IPS-20b (cell line): ENCODE results near the gene EPHA2.
A peak's percentile ranks its signal among the peaks of the same experiment; 100 is the strongest.
"Not testable (repeated sequence)": the region's sequence is repeated elsewhere in the genome, so short reads cannot be mapped to it uniquely, and the experiment has no call there.

ENCODE experiments used
- H3K27ac ChIP-seq: one replicate; pipeline ENCODE4 v1.5.1; 2013; ENCODE audit warnings: low read length
- H3K27me3 ChIP-seq: 2 replicates; pipeline ENCODE4 v1.6.1; 2013; ENCODE audit warnings: mild to moderate bottlenecking, low read length, inconsistent platforms; ENCODE audit not compliant: insufficient read depth
- H3K36me3 ChIP-seq: 2 replicates; pipeline ENCODE4 v1.6.1; 2013; ENCODE audit warnings: low read depth, mild to moderate bottlenecking, inconsistent platforms, low read length, moderate library complexity; ENCODE audit not compliant: insufficient read depth
- H3K4me1 ChIP-seq: 2 replicates; pipeline ENCODE4 v1.6.1; 2013; ENCODE audit warnings: mild to moderate bottlenecking, control low read depth, inconsistent platforms, low read length, moderate library complexity; ENCODE audit not compliant: insufficient read depth
- H3K4me3 ChIP-seq: 2 replicates; pipeline ENCODE4 v1.5.1; 2013; ENCODE audit warnings: mild to moderate bottlenecking, low read length, inconsistent platforms
- H3K9ac ChIP-seq: 2 replicates; pipeline ENCODE4 v1.6.1; 2013; ENCODE audit warnings: low read depth, mild to moderate bottlenecking, inconsistent platforms, low read length, moderate library complexity
- H3K9me3 ChIP-seq: 2 replicates; pipeline ENCODE4 v1.6.1; 2013; ENCODE audit warnings: mild to moderate bottlenecking, low read depth, low read length, inconsistent platforms; ENCODE audit not compliant: insufficient read depth

EPHA2 gene

DNA sequence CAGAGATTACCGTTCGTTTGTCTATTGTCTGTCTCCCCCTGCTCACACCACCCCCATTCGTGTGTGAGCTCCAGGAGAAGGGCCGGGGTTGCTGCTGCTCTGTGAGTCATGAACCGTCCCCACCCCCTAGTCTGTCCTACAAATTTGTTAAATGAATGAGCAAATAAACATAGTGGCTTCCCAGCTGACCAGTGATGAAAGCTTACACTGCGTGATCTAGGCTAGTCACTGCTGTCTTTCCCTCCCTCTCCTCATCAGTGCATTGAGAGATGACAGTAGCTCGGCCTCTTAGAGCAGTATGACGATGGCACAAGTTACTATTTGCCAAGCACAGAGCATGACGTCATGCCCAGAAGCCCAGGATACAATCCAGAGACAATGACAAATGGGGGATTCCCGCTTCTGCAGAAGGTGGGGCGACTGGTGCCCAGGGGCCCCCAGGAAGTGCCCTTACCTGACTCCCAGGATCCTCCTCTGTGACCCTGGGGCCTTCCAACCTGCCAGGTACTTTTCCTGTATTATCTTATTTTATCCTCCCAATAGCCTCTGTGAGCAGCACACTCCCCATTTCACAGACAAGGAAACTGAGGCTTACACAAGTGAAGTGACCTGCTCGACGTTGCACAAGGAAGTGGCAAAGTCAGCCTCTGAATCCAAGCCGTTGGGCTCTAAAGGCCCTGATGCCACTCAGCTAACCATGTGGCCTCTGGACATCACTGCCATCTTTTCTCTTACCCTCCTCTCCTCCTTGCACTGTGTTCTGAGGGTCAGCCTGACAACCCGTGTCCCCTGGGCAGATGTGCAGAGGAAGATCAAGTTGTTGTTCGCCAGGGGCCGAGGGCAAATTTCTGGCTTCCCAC is 8.6 kb upstream of the EPHA2 start:
- peaks cover 11% of the 10 kb centered on the region for H3K27me3 ChIP-seq
- no peaks in the 10 kb centered on the region for H3K36me3 ChIP-seq
- H3K9ac ChIP-seq, result no peak overlapping the region
- peaks cover 11% of the 10 kb centered on the region; the same call in 1 of the 2 replicates for H3K4me1 ChIP-seq
- H3K4me3 ChIP-seq, result no peak overlapping the region
- H3K27ac ChIP-seq, result no peak overlapping the region
- no peaks in the 10 kb centered on the region for H3K9me3 ChIP-seq

DNA sequence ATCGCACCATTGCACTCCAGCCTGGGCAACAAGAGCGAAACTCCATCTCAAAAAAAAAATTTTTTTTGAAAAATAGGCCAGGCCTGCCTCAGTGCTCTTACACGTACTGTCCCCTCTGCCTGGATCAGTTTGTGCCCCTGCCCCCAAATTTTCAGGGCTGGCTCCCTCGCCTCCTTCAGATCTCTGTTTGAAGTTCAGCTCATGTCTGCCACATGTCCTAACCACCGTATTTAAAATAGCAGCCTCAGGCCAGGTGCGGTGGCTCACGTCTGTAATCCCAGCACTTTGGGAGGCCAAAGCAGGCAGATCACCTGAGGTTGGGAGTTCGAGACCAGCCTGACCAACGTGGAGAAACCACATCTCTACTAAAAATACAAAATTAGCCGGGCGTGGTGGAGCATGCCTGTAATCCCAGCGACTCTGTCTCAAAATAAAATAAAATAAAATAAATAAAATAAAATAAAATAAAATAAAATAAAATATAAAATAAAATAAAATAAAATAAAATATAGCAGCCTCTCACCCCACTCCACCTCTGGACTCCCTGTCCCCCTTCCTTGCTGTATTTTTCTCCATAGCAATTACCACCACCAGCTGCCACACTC is 7.8 kb upstream of the EPHA2 start:
- H3K27ac ChIP-seq, H3K36me3 ChIP-seq, H3K4me3 ChIP-seq, H3K9me3 ChIP-seq, H3K9ac ChIP-seq, H3K4me1 ChIP-seq: not testable (repeated sequence)
- H3K27me3 ChIP-seq, result peaks cover 11% of the 10 kb centered on the region

DNA sequence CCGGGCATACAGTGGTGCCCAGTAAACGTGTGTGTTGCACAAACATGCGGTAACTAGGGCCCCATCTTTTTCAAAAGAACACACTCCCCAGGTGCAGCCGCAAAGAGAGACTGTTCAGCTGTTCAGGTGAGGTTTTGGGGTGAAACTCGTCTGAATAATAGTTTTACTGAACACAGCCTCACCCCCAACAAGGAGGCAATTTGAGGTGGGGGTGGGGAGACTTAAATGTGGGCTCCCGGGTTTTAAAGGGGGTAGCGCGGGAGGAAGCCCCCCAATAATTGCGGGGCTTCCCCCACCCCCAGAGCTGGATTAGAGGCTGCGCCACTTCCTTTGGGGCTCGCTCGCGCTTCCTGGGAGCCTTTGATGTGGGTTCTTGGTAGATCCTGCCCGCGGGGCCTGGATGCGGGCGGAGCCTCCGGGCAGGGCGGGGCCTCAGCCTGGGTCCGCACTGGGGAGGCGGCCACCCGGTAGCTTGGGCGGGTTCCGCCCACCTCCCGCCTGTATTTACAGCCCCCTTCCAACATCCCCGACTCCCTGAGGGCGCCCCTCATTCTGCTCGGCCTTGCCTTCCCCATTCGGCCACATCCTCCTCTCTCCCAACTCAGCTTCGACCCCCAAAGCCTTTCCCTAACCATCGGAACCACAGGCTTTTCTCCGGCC is 6.4 kb upstream of the EPHA2 start:
- Histone ChIP-seq H3K27ac (no peak overlapping the region), H3K4me1 (peaks cover 4% of the 10 kb centered on the region; the same call in 1 of the 2 replicates), H3K9ac (peak overlapping the region; percentile 43; the same call in 1 of the 2 replicates), H3K4me3 (peak overlapping the region; percentile 52; the same call in 1 of the 2 replicates), H3K9me3 (no peaks in the 10 kb centered on the region), H3K36me3 (no peaks in the 10 kb centered on the region), H3K27me3 (peaks cover 17% of the 10 kb centered on the region)

DNA sequence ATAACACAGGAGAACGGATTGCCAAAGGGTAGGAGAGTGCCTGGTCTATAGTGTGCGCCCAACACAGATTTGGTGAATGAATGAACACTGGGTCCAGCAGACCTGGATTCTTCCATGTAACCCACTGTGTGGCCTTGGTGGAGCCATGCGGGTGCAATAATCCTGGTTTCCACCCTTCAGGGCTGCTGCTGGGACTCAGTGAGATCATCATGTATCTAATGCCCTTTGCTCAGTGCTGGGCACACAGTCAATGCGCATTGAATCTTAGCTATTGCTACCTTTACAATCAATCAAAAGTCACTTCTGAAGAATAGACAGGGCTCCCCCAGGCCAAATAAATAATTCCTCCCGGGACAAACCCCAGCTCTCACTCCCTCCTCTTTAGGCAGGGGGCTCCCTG is 5.8 kb upstream of the EPHA2 start:
- H3K27me3 ChIP-seq, result peaks cover 23% of the 10 kb centered on the region
- no peaks in the 10 kb centered on the region for H3K36me3 ChIP-seq
- H3K4me1 ChIP-seq, result peaks cover 4% of the 10 kb centered on the region; the same call in 1 of the 2 replicates
- peak overlapping the region; percentile 52; the same call in 1 of the 2 replicates for H3K4me3 ChIP-seq
- no peak overlapping the region for H3K9ac ChIP-seq
- H3K27ac ChIP-seq, result no peak overlapping the region
- H3K9me3 ChIP-seq, result no peaks in the 10 kb centered on the region

DNA sequence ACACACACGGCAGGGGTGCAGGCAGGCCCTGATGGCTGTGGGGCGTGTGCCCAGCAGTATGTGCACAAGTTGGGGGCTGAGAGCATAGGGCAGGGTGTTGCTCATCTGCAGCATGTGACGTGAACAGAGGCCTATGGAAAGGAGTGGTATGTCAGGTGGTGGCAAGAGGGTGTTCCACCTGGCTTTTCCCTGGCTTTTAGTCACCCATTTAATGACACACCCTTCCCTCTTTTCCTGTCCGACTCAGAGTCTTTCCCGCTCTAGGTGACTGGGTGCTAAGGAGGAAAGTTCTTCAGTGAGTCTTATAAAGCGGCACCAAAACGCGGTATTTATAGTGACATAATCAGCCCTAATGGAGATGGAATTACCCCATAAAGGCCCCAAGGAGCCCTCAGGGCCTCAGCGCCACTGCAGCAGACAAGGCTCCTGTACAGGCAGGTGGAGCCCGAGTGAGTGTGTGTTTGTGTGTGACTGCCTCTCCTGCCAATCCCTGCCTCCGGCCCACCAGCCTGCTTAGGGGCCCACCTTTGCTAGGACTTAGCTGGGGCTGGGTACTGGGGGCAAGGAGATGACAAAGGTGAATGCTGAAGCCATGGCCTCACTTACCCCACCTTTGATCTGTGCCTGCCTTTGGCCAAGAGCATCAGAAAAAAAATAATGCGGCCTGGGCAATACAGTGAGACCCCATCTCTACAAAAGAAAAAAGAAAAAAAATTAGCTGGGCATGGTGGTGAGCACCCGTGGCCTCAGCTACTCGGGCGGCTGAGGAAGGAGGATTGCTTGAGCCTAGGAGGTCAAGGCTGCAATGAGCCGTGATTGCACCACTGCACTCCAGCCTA is 3.3 kb upstream of the EPHA2 start:
- H3K4me1 ChIP-seq, result peaks cover 9% of the 10 kb centered on the region; the same call in 1 of the 2 replicates
- H3K27me3 ChIP-seq, result peaks cover 39% of the 10 kb centered on the region
- no peak overlapping the region for H3K4me3 ChIP-seq
- H3K9me3 ChIP-seq, result no peaks in the 10 kb centered on the region
- H3K27ac ChIP-seq, result no peak overlapping the region
- no peaks in the 10 kb centered on the region for H3K36me3 ChIP-seq
- no peak overlapping the region for H3K9ac ChIP-seq

DNA sequence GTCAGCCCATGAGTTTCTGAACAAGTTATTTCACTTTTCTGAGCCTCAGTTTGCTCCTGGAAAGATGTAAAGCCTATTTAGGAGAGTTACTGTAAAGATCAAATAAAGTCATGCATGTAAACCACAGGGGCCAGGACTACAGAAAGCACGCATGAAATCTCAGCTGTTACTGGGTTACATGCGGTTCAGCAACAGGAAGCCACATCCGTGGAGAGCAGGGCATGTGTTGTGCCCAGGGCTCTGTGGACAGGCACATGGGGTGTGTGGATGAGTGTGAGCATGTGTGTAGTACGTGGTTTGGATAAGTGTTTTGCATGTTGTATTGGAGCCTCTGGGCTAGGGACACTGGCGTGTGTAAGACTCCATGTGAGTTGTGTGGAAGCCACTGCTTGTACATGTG is 2.2 kb upstream of the EPHA2 start:
- no peaks in the 10 kb centered on the region for H3K36me3 ChIP-seq
- peaks cover 16% of the 10 kb centered on the region for H3K4me1 ChIP-seq
- no peak overlapping the region for H3K9ac ChIP-seq
- no peak overlapping the region for H3K27ac ChIP-seq
- H3K9me3 ChIP-seq, result no peaks in the 10 kb centered on the region
- H3K4me3 ChIP-seq, result no peak overlapping the region
- H3K27me3 ChIP-seq, result peaks cover 48% of the 10 kb centered on the region

DNA sequence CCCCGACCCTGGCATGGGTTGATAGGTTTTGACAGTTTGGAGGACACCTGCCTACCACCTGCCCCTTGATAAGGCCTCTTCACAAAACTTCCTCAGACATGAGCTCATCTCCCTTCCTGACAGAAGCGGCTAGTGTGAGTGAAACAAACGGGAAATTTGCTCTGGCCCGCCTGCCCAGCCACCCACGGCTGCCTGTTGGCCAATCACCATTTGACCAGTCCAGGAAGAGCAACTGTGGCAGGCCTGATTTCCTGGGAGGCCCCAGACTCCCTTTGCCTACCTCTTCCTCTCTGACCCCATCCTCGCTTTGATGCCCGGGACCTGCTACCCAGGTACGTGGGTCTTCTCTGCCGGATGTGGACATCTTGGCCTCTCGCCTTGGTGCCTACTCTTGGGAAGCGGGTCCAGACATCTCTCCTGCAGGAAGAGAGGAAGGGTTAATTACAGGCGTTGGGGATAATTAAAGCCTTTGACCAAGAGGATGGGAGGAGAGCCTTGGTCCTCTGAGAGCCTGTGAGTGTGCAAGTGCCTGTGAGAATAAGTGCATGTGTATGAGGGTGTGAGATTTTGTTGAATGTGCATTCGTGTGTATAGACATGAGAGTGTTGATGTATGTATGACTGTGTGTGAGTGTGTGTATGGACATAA is 1.1 kb upstream of the EPHA2 start:
- Histone ChIP-seq H3K36me3 (no peaks in the 10 kb centered on the region), H3K9me3 (no peaks in the 10 kb centered on the region), H3K27me3 (peaks cover 47% of the 10 kb centered on the region), H3K27ac (no peak overlapping the region), H3K4me3 (no peak overlapping the region), H3K9ac (no peak overlapping the region), H3K4me1 (peaks cover 22% of the 10 kb centered on the region)

DNA sequence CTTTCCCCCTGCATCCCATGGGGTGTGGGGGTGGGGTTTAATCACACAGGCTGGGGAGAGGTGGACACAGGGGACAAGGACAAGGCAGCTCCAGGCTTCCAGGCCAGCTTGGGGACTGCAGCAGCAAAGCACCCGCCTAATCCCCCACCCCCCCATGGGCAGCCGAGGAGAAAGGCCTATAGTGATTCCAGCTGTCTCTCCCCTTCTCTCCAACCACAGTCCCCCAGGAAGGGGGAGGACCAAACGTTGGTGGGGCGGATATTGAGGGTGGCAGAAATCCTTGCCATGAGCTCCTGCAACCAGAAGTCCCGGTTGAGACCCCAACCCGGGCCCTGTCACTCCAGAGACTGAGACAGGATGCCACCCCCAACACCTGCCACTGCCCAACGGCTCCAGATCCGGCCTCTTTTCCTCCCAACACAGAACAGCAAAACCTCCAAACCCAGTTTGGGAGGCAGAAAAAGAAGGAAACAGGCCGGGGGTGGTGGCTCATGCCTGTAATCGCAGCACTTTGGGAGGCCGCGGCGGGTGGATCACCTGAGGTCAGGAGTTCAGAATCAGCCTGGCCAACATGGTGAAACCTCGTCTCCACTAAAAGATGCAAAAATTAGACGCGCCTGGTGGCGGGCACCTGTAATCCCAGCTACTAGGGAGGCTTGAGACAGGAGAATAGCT is 1.7 kb downstream of the EPHA2 start:
- H3K4me1 ChIP-seq, result peaks cover 30% of the 10 kb centered on the region
- no peak overlapping the region for H3K27ac ChIP-seq
- H3K36me3 ChIP-seq, result peaks cover 18% of the 10 kb centered on the region
- H3K4me3 ChIP-seq, result peak overlapping the region; percentile 83
- H3K27me3 ChIP-seq, result peaks cover 38% of the 10 kb centered on the region
- H3K9me3 ChIP-seq, result no peaks in the 10 kb centered on the region
- H3K9ac ChIP-seq, result peak overlapping the region; percentile 78; the same call in 1 of the 2 replicates

DNA sequence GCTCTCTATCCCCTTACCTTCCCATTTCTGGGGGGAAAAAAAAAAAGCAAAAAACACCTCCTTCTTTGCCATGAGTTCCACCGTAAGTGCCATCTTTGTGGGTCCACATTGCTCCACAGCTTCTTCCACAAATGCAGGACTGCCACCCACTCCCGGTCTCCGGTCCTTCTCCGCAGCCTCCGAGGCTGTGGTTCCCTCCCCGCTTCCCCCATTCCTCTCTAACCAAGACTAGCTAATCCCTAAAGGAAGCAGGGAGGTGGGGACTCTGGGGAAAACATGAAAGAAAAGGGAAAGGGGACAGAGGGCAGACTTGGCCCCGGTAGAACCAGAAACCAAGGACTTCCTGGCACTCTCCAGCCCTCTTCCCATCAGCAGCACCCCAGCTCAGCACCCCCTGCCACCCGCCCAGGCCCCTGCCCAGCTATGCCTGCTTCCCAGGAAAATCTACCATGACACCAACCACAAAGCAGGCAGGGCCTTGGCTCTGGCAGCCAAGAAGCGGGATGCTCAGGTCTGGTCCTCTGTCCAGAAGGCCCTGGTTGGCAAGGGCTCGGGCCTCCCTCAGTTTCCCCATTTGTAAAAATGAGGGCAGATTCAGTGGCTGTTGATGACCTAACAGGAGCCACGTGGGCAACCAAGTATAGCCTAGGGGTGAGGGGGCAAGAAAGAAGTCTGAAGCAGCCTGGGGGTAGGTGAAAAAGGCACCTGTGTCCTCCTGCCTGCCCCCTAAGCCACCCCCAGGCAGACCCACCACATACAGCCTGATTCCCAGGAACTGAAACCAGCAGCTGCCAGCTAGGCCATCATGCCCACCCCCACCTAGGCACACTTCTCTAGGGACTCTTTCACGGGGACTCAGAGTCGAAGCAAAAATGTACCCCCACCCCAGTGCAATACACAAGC is 2.5 kb downstream of the EPHA2 start:
- Histone ChIP-seq H3K27ac (no peak overlapping the region), H3K9ac (peak overlapping the region; percentile 78; the same call in 1 of the 2 replicates), H3K4me3 (peak overlapping the region; percentile 83; the same call in 1 of the 2 replicates), H3K4me1 (peaks cover 30% of the 10 kb centered on the region), H3K9me3 (no peaks in the 10 kb centered on the region), H3K36me3 (peaks cover 26% of the 10 kb centered on the region), H3K27me3 (peaks cover 38% of the 10 kb centered on the region)
